Melanocyte of skin (primary cell): Measurements from ENCODE around the gene CLCN3. TPM values are rescaled to one million over a fixed set of nuclear protein-coding genes. Genes with fewer than 3 reads are reported as not detected.

ENCODE experiments used
- total RNA-seq, 2 donors: library from RNA; depleted of rRNA; stranded (reverse); fragments of >200 nt; gene quantifications; 2 replicates each; pipeline ENCODE4 v1.2.3, GENCODE V29; 2012

CLCN3 gene
- 10 to 100 TPM; 79.6 to 82.9 TPM for total RNA-seq

DNA sequence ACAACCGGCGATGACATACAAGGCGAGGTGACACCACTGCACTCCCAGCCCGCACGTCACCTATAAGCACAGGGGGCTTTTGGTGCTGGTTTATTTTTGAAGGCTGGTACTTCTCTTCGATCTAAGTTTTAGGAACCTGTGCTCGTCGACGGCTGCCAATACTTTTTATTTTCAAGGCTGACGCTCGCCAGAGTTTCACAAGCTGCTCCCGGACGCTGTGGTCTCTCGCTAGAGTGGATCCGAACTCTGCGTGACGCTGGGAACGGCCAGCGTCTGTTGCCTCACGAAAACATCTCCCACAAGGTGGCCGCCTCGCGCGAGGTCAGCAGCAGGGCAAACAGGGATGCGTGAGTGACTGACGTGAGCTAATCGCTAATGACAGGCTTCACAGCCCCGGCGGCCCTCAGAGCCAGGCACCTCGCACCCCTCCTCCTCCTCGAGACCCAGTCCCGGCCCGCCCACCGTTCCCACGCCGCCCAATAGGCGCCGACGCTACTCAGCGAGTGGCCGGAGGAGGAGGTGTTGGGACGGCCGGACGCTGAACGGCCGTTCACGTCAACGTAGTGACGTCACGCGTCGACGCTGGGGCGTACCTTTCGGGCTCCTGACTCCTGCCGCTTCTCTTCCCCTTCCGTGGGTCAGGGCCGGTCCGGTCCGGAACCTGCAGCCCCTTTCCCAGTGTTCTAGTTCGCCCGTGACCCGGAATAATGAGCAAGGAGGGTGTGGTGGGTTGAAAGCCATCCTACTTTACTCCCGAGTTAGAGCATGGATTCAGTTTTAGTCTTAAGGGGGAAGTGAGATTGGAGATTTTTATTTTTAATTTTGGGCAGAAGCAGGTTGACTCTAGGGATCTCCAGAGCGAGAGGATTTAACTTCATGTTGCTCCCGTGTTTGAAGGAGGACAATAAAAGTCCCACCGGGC lies at the start of gene CLCN3:
CLCN3 (plus strand) TSS at position 621 of the 922 bp plus-strand sequence. CDS start 15,351 bp downstream, outside the sequence.

DNA sequence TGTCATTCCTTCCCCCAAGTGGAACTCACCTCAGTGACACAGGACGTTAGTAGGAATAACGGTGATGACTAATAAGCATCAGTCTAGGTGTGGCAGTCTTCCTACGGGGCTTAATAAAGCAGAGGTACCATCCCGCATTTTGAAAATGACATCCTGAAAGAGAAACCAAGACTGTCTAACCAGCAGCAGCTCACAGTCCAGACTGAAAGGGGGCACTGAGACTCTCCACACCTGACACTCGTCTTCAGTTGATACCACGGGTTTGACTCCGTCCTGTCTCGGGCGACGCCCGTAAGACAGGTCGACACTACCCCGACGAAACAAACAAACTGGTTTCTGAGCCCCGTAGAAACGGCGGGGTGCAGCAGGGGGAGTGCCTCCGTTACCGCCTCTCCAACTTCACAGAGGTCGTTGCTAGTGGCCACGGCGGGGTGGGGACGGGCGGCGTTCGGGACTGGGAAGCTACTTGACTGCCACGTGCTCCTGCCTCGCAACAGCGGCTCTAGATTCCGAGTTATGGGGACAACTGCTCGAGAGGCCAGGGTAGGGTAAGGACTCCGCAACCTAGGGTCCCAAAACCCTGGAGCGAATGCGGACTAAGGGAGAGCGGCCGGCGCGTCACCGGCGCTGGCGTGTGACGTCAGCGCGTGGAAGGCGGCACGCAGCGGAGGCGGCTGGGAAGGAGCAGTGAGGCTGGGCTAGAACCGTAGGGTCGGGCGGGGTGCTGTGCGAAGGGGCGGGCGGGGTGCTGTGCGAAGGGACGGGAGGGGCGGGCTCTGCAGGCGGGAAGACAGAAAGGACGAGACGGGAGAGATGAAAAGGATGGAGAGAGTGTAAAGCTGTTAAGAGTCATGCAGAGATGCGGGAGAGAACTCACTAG lies 8.1 kb upstream of the CLCN3 start, which contains the start of gene NEK1:
NEK1 (minus strand) TSS at position 593 of the 880 bp plus-strand sequence. CDS start 9,953 bp downstream, outside the sequence.

DNA sequence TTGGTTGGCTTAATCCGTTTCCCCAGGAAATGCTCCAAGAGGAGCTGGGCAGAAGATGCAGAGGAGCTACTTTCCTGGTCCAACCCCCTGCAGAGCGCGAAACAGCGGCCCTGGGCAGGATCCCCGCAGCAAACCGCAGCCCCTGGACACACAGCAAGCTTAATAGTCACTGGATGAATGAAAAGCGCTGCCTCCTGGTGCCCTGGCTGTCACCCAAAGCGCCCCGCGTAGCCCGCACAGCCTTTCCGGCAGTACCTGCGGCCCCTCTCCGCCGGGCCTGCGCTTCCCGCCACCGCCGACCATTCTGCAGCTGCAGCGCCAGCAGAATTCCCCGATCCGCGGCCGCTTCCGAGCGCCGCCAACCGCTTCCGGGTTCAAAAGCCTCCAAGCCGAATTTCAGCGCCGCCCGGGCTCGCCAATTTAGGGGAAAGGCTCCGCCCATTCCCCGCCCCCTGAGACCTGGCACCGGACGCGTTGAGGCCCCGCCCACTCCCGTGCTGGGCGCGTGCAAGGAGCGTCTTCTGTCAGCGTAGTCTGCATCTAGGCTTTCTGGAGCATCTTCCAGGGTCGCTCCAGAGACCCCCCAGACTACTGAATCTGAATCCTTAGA lies 137.3 kb downstream of the CLCN3 start, which contains the start of gene HPF1:
HPF1 (minus strand) TSS at position 370 of the 610 bp plus-strand sequence; CDS start at position 303, 67 bp downstream.

Other genes with a start within 250 kb of the CLCN3 start
- gene NEK1, start 8.0 kb upstream of the CLCN3 start, total RNA-seq: 10 to 100 TPM in 1 of 2 donors, 1 to 10 TPM in 1; 10.0 to 10.3 TPM
- 10 to 100 TPM; 30.6 to 37.9 TPM for gene HPF1, start 137.4 kb downstream of the CLCN3 start, total RNA-seq